ENCODE data around the gene MCL1. TPM values are rescaled to one million over a fixed set of nuclear protein-coding genes. Genes with fewer than 3 reads are reported as not detected.

The MCL1 gene
- total RNA-seq, 1 donor from 2014 or later: 154 TPM

DNA sequence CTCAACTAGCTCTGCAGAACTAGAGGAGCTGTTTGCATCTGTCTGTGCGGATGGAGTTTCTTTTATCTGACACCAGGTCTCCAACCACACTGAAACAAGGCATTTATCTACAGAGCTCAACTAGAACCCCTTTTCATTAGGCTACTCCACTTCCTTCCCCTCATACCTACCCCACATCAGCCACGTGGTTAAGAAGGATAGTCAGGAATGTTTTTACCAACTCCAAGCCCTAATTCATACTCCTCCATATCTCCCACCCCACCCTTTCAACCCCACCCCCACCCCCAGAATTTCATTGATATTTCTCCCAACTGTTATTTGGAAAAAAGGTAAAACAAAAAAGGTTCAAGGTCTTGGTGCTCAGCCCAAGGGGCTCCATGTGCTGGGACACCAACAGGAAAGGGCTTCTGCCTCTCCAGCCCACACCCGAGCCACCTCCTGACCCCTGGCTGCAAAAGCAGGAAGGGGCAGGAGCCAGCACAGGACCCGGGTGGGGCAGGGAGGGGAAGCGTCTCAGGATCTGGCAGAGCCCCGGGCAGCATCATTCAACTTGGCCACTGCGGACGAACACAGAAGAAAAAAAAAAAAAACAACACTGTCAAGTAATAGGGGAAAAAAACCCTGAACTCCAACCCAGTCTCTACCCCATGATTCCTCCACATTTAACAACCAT lies 43.0 kb upstream of the MCL1 start:
- peaks cover 2% of the 10 kb centered on the region for H3K9me3 Mint-ChIP-seq (ENCODE audit: unreplicated experiment)
- no peaks in the 10 kb centered on the region for H3K36me3 Mint-ChIP-seq (ENCODE audit: unreplicated experiment)
- TF ChIP-seq, protein P1, sequence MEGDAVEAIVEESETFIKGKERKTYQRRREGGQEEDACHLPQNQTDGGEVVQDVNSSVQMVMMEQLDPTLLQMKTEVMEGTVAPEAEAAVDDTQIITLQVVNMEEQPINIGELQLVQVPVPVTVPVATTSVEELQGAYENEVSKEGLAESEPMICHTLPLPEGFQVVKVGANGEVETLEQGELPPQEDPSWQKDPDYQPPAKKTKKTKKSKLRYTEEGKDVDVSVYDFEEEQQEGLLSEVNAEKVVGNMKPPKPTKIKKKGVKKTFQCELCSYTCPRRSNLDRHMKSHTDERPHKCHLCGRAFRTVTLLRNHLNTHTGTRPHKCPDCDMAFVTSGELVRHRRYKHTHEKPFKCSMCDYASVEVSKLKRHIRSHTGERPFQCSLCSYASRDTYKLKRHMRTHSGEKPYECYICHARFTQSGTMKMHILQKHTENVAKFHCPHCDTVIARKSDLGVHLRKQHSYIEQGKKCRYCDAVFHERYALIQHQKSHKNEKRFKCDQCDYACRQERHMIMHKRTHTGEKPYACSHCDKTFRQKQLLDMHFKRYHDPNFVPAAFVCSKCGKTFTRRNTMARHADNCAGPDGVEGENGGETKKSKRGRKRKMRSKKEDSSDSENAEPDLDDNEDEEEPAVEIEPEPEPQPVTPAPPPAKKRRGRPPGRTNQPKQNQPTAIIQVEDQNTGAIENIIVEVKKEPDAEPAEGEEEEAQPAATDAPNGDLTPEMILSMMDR (IDR thresholded peaks at IDR 0.05; ENCODE audit: partially characterized antibody, unreplicated experiment): no peak
- no peak overlapping the region for H3K4me3 Mint-ChIP-seq (ENCODE audit: unreplicated experiment)
- H3K27me3 Mint-ChIP-seq (ENCODE audit: unreplicated experiment): no peaks in the 10 kb centered on the region
- H3K4me1 Mint-ChIP-seq (ENCODE audit: low read depth, unreplicated experiment): no peaks in the 10 kb centered on the region
- peak; percentile 24 for DNase-seq
- peak overlapping the region; percentile 59 for H3K27ac Mint-ChIP-seq (ENCODE audit: unreplicated experiment)

DNA sequence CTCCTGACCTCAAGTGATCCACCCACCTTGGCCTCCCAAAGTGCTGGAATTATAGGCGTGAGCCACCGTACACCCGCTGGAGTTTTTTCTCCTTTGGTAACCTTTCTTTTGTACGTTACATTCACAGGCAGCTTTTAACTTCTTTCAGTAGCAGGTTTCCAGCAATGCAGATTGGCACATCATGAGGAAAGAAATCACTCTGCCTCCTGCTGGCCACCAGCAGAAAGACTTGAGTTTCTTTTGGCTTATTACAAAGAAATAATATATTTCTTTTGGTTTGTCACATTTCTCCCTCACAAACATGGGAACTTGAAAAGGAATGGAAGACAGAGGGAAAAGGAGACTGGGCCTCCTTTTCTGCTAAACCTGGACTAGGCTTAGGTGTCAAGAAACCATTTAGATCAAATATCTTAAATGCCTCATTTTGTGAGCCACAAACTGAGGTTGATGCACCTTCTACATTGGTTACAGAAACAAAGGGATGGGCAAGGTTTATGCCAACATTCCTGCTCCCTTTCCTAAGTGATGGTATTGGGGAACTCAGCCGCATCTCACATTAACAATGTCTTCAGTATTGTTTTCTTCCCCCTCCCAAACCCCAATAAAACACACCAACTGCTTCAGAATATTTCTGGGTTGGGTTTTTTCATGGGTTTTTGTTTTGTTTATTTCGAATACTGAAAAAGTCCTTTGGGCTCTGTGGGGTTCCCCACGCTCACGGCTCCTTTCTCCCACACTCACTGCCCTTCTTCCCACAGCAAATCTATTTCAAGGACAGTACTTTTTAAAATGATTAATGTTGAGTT lies 42.3 kb upstream of the MCL1 start:
- Mint-ChIP-seq H3K36me3 (ENCODE audit: unreplicated experiment) (no peaks in the 10 kb centered on the region), H3K4me3 (ENCODE audit: unreplicated experiment) (no peak overlapping the region), H3K9me3 (ENCODE audit: unreplicated experiment) (peaks cover 2% of the 10 kb centered on the region), H3K27ac (ENCODE audit: unreplicated experiment) (peak overlapping the region; percentile 59), H3K4me1 (ENCODE audit: low read depth, unreplicated experiment) (no peaks in the 10 kb centered on the region), H3K27me3 (ENCODE audit: unreplicated experiment) (no peaks in the 10 kb centered on the region)
- peak; percentile 45 for DNase-seq
- TF ChIP-seq, protein P1 (IDR thresholded peaks at IDR 0.05; ENCODE audit: partially characterized antibody, unreplicated experiment): peak; percentile 74

DNA sequence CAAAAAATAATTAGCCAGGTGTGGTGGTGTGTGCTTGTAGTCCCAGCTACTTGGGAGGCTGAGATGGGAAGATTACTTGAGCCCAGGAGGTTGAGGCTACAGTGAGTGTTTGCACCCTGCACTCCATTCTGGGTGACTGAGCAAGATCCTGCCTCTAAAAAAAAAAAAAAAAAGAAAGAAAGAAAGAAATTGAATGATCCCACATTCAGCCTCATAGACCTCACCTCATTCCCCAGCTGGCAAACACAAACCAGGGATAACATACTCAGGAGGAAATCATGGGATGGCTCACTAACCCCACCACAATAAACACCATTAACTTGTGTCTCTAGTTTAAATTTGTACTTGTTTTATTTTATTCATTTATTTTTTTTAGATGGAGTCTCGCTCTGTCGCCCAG lies 41.5 kb upstream of the MCL1 start:
- TF ChIP-seq, protein P1 (IDR thresholded peaks at IDR 0.05; ENCODE audit: partially characterized antibody, unreplicated experiment): no peak
- no peak for DNase-seq
- H3K27me3 Mint-ChIP-seq (ENCODE audit: unreplicated experiment): peaks cover 2% of the 10 kb centered on the region
- H3K4me3 Mint-ChIP-seq (ENCODE audit: unreplicated experiment): no peak overlapping the region
- H3K27ac Mint-ChIP-seq (ENCODE audit: unreplicated experiment): no peak overlapping the region
- H3K36me3 Mint-ChIP-seq (ENCODE audit: unreplicated experiment): peaks cover 1% of the 10 kb centered on the region
- H3K9me3 Mint-ChIP-seq (ENCODE audit: unreplicated experiment): peaks cover 2% of the 10 kb centered on the region
- no peaks in the 10 kb centered on the region for H3K4me1 Mint-ChIP-seq (ENCODE audit: low read depth, unreplicated experiment)

DNA sequence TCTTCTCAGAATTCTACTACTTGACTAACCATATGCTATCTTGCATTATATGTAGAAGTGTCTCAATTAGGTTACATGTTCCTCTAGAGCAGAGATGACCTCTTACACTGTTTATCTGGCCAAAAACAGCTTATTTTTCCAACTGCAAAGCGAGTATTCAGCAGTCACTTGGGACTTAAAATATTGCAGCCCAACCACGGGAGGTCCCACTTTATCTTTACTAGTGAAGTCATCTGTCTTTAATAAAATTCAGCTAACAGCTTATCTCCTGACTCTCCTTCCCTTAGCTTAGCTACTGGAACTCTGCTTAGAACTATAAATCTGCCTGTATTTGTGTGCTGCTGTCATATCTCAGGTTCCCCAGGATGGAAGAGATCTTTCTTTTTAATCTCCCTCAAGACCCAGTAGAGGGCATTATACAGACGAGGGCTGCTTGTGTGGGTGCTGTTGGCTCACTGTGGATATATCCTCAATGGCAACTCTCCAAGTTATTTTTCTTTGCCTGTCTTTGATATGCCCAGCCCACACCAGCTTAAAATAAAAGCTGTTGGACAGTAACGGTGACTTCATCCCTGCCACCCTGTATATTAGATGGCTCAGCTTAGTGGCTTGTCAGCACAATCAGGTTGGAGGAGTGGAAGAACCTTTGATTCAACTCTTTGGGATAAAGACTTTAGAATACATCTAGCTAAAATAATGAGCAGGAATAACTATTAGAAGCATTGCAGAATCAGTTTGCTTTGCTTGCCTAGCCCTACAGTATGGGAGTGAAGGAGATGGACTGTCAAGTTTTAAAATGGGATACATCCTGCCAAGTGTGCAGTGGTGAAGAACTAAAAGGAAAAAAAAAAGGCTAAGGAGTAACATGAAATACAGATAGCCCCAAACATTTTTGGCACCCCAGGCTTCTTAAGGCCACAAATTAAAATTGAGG lies 40.4 kb upstream of the MCL1 start:
- Mint-ChIP-seq H3K9me3 (ENCODE audit: unreplicated experiment) (peaks cover 2% of the 10 kb centered on the region), H3K36me3 (ENCODE audit: unreplicated experiment) (peaks cover 5% of the 10 kb centered on the region), H3K27me3 (ENCODE audit: unreplicated experiment) (peaks cover 2% of the 10 kb centered on the region), H3K4me1 (ENCODE audit: low read depth, unreplicated experiment) (no peaks in the 10 kb centered on the region), H3K27ac (ENCODE audit: unreplicated experiment) (no peak overlapping the region), H3K4me3 (ENCODE audit: unreplicated experiment) (no peak overlapping the region)
- no peak for DNase-seq
- TF ChIP-seq, protein P1 (IDR thresholded peaks at IDR 0.05; ENCODE audit: partially characterized antibody, unreplicated experiment): no peak
